Activated CD4-positive, alpha-beta T cell treated with anti-CD3 and anti-CD28 coated beads, Interleukin-2, Interleukin-4, amounts not matched to agents 100 ng/mL and 50 ng/mL, durations not matched to agents 16 hours and 8 hours (primary cell): Measurements from ENCODE around the gene LHCGR.
"Not testable (repeated sequence)": the region's sequence is repeated elsewhere in the genome, so short reads cannot be mapped to it uniquely, and the experiment has no call there.

Source experiments
- DNase-seq: peaks from one replicate; pipeline ENCODE4 v3.0.0-alpha.2; 2020; ENCODE audit warnings: low spot score

Gene LHCGR

GRCh38 chr2:48709096-48710034 lies 46.2 kb downstream of the LHCGR start:
- no peak for DNase-seq

GRCh38 chr2:48707466-48707865 lies 48.1 kb downstream of the LHCGR start:
- no peak for DNase-seq

GRCh38 chr2:48703621-48704020 lies 51.9 kb downstream of the LHCGR start:
- not testable (repeated sequence) for DNase-seq

GRCh38 chr2:48699348-48699930 lies 56.1 kb downstream of the LHCGR start:
- DNase-seq, result no peak

GRCh38 chr2:48696881-48697280 lies 58.6 kb downstream of the LHCGR start:
- DNase-seq, result no peak

- DNase-seq, result no peak
These were observed 59.5 kb downstream of the LHCGR start for GRCh38 chr2:48695991-48696390.

GRCh38 chr2:48694149-48694548 lies 61.4 kb downstream of the LHCGR start:
- DNase-seq, result no peak

- DNase-seq, result no peak
These were observed 61.9 kb downstream of the LHCGR start for GRCh38 chr2:48693645-48694044.

- no peak for DNase-seq
These were observed 62.5 kb downstream of the LHCGR start for GRCh38 chr2:48693066-48693465.

GRCh38 chr2:48691935-48692691 lies 63.4 kb downstream of the LHCGR start:
- no peak for DNase-seq

GRCh38 chr2:48685126-48685525 lies 70.4 kb downstream of the LHCGR start:
- DNase-seq, result no peak

- DNase-seq, result no peak
These were observed 78.1 kb downstream of the LHCGR start for GRCh38 chr2:48677450-48677849.

GRCh38 chr2:48674933-48675332 lies 80.6 kb downstream of the LHCGR start:
- DNase-seq, result no peak

GRCh38 chr2:48673581-48673980 lies 81.9 kb downstream of the LHCGR start:
- no peak for DNase-seq

- no peak for DNase-seq
These were observed 86.5 kb downstream of the LHCGR start for GRCh38 chr2:48668992-48669391.

- no peak for DNase-seq
These were observed 104.2 kb downstream of the LHCGR start for GRCh38 chr2:48651158-48651790.

GRCh38 chr2:48638261-48638660 lies 117.3 kb downstream of the LHCGR start:
- DNase-seq, result no peak
